ENCODE data around the gene SMIM24.
A peak's percentile ranks its signal among the peaks of the same experiment; 100 is the strongest.

DNA sequence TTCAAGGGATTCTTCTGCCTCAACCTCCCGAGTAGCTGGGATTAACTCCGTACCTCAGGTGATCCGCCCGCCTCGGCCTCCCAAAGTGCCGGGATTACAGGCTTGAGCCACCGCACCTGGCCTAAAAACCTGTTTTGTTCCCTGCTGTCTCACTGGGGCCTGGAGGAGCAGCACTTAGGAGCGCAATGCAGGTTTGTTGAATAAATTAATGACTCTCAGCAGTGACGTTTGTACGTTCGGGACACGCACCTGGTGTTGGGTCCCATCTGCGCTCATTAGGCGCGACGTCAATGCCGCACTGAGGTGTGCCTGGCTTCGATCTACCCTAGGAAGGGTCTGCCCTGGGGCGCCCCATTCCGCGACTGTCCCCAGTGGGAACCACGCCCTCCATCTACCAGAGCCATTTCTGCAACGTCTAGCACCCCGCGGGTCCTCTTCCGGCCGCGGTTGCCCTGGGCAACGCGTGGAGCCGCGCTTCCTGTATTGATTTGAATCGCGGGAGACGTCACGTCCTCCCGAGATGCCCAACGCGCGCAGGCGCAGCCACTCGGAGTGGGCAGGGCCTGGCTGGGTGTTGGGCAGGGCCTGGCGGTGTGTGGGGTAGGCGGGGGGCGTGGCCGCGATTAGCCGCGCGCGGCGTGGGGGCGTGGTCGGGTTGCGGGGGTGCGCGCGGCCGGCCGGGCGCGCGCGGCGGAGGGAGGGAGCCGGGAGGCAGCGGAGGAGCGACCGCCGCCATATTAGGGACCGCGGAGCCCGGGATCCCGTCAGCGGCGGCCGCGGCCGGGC, 25.5 kb upstream of the SMIM24 start, which contains the start of gene FZR1:
- TF ChIP-seq, protein P1, sequence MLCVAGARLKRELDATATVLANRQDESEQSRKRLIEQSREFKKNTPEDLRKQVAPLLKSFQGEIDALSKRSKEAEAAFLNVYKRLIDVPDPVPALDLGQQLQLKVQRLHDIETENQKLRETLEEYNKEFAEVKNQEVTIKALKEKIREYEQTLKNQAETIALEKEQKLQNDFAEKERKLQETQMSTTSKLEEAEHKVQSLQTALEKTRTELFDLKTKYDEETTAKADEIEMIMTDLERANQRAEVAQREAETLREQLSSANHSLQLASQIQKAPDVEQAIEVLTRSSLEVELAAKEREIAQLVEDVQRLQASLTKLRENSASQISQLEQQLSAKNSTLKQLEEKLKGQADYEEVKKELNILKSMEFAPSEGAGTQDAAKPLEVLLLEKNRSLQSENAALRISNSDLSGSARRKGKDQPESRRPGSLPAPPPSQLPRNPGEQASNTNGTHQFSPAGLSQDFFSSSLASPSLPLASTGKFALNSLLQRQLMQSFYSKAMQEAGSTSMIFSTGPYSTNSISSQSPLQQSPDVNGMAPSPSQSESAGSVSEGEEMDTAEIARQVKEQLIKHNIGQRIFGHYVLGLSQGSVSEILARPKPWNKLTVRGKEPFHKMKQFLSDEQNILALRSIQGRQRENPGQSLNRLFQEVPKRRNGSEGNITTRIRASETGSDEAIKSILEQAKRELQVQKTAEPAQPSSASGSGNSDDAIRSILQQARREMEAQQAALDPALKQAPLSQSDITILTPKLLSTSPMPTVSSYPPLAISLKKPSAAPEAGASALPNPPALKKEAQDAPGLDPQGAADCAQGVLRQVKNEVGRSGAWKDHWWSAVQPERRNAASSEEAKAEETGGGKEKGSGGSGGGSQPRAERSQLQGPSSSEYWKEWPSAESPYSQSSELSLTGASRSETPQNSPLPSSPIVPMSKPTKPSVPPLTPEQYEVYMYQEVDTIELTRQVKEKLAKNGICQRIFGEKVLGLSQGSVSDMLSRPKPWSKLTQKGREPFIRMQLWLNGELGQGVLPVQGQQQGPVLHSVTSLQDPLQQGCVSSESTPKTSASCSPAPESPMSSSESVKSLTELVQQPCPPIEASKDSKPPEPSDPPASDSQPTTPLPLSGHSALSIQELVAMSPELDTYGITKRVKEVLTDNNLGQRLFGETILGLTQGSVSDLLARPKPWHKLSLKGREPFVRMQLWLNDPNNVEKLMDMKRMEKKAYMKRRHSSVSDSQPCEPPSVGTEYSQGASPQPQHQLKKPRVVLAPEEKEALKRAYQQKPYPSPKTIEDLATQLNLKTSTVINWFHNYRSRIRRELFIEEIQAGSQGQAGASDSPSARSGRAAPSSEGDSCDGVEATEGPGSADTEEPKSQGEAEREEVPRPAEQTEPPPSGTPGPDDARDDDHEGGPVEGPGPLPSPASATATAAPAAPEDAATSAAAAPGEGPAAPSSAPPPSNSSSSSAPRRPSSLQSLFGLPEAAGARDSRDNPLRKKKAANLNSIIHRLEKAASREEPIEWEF (IDR thresholded peaks at IDR 0.05; ENCODE audit: insufficient replicate concordance, low read depth, low read length) = no peak
- TF ChIP-seq YY1 (IDR thresholded peaks at IDR 0.05; ENCODE audit: low read depth, low read length) (peak; percentile 93), SIN3A (IDR thresholded peaks at IDR 0.05; ENCODE audit: low read depth, low read length) (peak; percentile 94)
